Fibroblast of pulmonary artery (primary cell): ENCODE results near the gene KCNIP4.
A peak's percentile ranks its signal among the peaks of the same experiment; 100 is the strongest.

Experiments used
- DNase-seq: peaks from one replicate; pipeline ENCODE4 v3.0.0-alpha.2; 2010; ENCODE audit warnings: low read depth
- H3K4me3 ChIP-seq: replicated peaks from 2 replicates; pipeline ENCODE4 v1.5.1; 2011; ENCODE audit warnings: low read depth, mild to moderate bottlenecking, control low read depth, low read length, moderate library complexity
- CTCF ChIP-seq: IDR thresholded peaks from 2 replicates; pipeline ENCODE4 v1.5.1; 2011; ENCODE audit warnings: mild to moderate bottlenecking, control low read depth, low read length, inconsistent platforms; ENCODE audit errors: missing control alignments

Gene KCNIP4

GRCh38 chr4:21522296-21522695 is 426.3 kb downstream of the KCNIP4 start:
- H3K4me3 ChIP-seq: no peak overlapping the region
- DNase-seq: no peak
- no peak for TF ChIP-seq CTCF

GRCh38 chr4:21517126-21517859 is 431.3 kb downstream of the KCNIP4 start:
- no peak for DNase-seq
- H3K4me3 ChIP-seq: no peak overlapping the region
- no peak for TF ChIP-seq CTCF

GRCh38 chr4:21514022-21514694 is 434.4 kb downstream of the KCNIP4 start:
- DNase-seq: no peak
- TF ChIP-seq CTCF: no peak
- H3K4me3 ChIP-seq: no peak overlapping the region

GRCh38 chr4:21512353-21512752 is 436.2 kb downstream of the KCNIP4 start:
- peak; percentile 65 for DNase-seq
- peak; percentile 39 for TF ChIP-seq CTCF
- H3K4me3 ChIP-seq: no peak overlapping the region

- peak; percentile 32 for TF ChIP-seq CTCF
- peak; percentile 45 for DNase-seq
- H3K4me3 ChIP-seq: no peak overlapping the region
Measured at GRCh38 chr4:21507439-21507838, 441.1 kb downstream of the KCNIP4 start.

GRCh38 chr4:21490682-21491081 is 457.9 kb downstream of the KCNIP4 start:
- no peak overlapping the region for H3K4me3 ChIP-seq
- no peak for DNase-seq
- no peak for TF ChIP-seq CTCF
